Stimulated activated CD4-positive, alpha-beta T cell treated with anti-CD3 and anti-CD28 coated beads, Interleukin-12 subunit alpha, Interleukin-12 subunit beta, amount 100 ng/mL, for 48 hours (primary cell): ENCODE results near the gene ACOT7.
"Not testable (repeated sequence)": the region's sequence is repeated elsewhere in the genome, so short reads cannot be mapped to it uniquely, and the experiment has no call there.

ENCODE experiments used
- DNase-seq, 3 donors: peaks; one replicate each; pipeline ENCODE4 v3.0.0-alpha.2; 2020; ENCODE audit warnings: low read depth in 2 of 3, low spot score in 1 of 3

ACOT7 gene

DNA sequence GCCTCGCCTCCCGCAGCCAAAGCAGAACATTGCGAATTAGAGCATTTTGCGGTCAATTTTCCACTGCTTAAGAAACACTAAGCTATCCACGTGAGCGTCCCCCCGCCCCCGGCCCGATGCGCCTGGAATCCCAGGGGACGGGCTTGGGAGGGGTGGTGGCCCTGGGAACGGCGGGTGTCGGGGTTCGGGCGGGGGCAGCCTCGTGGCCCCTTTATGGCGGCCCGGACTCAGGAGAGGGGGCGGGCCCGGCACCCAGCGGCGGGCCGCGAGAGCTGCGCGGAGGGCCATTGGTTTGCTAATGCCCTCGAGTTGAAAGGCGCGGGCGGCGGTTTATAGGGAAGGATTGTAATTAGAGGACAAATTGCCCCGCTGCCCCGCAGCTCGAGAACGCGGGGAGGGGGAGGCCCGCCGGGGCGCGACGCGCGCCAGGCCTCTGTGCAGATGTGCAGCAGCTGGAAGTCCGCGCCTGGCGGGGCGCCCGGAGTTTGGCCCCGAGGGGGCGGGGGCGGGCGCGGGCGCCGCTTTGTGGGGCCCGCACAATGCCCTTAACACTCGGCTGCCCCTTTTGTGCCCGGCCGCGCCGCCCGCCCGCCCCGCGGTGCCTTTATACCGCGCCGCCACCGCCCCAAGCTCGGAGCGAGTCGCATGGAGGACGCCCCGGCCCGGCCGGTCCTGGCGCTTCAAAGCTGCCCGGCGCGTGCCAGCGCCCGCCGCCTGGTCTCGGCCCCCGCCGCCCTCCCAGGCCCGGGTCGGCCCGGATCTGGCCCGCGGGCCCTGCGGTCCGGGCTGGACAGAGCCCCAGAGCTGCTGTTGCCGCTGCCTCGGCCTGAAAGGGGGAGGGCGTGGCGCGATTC, 151.5 kb downstream of the ACOT7 start:
- DNase-seq: no peak

DNA sequence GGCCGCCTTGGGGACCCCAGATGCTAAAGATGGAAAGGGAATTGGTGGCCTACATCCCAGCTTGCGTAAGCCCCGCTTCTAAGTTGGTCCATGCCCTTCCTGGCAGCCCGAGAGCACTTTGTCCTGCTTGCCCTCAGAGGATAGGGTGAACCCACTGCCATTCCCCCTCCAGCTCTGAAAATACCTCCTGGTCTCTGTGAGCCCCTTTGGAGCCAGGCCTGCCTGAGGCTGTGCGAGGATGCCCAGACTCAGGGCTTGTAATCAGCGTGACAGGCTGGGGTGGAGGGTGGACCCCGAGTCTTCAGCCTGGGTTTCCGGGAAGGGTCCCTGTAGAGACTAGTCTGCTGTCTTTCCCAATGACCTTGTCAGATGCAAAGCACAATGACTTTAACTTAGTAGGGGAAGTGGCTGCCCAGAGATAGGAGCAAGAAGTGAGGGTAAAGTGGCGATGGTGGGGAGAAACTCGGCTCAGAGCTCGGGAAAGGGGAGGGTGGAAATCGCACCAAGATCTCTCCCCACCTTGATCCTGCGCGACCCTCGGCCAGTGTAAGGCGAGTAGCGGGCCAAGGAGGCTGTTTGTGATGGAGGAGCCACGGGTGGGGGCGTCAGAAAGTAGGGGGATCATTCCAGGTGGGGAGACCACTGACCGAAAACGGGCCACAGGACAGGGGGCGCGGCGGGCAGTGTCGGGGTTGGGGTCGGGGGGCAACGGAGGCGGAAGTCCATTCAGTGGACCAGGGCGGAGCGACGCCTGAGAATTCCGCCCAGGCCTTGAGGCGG, 152.3 kb downstream of the ACOT7 start:
- DNase-seq: no peak

DNA sequence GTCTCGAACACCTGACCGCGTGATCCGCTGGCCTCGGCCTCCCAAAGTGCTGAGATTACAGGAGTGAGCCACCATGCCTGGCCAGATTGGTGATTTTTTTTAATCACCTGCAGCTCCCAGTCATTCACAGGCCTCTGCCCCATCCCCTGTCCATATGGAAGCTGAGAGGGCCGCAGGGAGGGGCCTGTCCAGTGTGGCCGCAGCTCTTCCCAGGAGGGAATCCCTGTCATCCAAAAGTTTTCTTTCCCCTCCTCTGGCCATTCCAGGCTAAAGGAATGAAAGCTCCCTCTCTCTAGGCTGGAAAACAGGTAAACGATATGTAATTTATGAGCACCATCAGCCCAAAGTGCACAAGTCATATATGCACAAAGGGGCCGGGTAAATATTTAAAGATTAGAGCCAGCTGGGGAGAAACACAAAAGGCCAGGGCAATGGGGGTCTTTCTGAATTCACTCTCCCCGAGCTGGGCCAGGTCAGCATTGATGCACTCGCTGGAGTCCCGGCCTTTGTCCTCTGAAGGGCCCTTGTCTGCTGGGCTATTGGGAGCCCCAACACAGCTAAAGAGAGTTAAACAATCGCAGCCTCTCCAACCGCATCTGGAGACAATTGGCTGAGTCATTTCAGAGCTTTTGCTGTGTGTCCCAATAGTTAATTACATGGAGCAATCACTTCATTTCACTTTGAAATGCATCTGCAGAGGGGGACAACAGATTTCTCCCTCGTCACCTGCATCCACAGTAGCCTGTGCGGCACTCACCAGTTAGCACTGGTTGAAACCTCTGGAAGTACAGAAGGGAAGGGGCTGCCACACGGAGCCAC, 153.4 kb downstream of the ACOT7 start:
- no peak for DNase-seq

DNA sequence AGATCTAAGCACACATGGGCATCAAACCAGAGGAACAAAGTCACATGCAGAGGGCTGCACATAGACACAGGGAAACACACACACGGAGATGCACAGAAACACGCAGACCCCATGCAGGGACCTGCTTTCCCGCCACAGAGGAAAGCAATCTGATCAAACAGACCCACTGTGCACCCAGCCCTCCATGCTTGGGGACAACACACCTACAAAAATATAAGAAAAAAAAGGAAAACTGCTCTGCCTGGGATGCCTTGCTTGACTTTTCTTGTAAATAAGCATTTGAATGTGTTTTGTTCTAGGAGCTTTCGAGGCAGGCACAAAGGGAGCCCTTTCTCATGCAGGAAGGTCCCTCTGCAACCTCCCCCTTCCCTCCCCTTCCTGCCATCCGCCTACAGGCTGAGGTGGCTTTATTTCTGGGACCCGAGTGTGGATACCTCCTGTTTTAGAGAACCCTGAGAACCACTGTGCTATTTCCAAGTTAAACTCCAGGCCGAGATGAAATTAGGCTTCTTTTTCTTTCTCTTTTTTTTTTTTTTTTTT, 154.3 kb downstream of the ACOT7 start:
- no peak for DNase-seq

DNA sequence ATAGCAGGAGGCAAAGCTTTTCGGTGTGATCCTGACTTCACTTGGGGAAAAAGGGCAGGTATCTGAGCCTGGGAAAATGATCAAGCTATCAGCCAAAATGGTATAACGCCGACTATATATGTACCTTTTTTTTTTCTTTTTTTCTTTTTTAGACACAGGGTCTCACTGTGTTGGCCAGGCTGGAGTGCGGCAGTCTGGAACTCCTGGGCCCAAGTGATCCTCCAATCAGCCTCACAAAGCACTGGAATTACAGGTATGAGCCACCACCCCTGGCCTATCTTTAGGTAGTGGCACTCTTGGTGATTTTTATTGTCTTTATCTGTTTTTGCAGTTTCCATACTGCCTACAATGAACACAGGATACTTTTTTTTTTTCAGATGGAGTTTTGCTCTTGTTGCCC, 156.5 kb downstream of the ACOT7 start:
- DNase-seq: no peak

DNA sequence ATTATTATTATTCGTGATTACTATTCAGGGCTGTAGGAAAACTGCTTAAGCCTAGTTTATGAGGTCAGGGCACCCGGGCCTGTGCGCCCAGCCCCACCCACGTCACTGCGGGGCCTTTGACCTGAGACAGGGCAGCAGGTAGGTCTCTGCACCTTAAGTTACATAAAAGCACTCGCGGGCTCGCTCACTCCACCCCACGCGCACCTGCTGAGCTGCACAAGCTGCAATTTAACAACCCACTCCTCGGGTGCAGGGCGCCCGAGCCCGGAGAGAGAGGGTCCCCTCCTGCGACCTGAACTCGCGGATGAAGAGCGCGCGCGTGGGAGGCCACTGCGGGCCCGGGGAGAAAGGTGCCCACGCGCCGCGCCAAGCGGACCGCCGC, 158.3 kb downstream of the ACOT7 start:
- DNase-seq: no peak

DNA sequence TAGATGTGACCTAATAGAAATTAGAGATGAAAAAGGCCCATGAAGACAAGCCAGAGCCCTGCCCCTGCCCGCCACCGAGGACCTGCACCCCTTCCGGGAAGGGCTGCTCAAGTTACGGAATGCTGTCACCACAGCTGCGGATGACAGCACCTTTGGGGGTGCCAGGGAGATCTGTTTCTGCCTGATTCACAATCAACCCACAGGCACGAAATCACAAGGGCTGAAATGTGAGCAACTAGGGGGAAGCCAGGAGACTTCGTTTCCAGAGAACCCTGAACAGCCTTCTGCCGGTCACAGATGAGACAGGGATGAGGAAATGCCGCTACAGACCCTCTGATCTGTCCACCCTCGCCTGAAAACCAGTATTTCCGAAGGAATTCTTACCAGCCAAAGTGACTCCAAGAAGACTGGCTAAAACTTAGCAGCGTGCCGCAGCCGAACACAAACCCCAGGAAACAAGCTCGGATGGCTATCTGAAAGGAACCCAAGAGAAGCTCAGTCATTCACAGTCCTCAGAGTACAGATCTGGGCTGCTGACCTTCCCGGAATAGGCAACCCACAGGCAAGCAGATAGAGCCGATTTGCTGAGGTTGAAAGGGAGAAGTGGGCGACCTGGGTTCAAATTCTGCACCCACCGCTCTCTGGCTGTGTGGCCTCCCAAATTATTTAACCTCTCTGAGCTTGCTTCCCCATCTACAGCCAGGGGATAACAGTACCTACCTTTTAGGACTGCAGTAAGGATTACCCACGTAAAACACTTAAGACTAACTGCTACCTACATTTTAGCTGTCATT, 158.9 kb downstream of the ACOT7 start:
- DNase-seq: no peak

DNA sequence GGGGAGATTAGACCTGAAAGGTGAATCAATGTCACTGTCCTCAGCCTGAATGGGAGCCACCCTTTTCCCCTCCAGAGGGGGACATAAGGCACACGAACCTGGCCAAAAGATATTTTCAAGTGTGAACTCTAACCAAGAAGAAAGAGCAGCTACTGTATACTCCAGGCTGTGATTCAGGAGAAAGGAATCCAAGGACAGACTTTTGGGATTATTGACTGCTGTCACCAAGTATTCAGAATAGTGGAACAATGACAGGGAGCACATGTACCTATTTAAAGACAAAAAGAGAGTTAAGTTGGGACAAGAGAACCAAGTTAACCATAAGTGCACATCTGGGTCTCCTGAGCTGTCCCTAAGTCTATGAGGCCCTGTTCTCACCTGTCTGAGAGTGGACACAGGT, 160.2 kb downstream of the ACOT7 start:
- DNase-seq: no peak

DNA sequence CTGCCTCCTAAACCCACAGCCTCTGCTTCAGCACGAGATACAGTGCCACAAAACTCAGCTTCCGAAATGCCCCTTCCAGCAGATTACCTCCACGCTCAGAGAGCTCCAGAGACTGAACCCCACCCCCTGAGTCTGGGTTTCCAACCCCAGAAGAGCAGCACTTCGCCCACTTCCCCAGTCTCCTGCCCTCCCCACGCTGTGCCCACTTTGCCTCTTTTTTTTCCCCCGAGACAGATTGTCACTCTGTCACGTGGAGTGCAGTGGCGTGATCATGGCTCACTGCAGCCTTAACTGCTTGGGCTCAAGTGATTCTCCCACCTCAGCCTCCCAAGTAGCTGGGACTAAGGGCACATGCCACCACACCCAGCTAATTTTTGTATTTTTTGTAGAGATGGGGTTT, 167.9 kb downstream of the ACOT7 start:
- no peak for DNase-seq

DNA sequence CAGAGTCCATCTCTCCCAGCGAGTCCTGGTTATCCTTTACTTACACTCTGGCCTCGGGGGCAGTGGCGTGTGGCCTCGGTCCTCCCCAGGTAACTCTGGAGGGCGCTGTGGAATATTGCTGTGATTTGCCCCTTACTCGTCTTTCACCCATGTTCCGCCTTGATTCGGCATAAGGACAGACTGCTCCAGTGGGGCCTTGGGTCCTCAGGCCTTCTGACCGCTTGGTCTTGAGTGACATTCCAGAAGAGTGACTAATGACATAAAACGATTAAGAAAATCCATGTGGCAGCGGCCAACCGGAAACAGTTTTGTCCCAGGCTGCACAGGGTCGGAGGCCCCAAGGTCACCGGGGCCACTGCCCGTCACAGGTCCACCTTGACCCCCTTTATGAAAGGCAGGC, 168.8 kb downstream of the ACOT7 start:
- no peak for DNase-seq

DNA sequence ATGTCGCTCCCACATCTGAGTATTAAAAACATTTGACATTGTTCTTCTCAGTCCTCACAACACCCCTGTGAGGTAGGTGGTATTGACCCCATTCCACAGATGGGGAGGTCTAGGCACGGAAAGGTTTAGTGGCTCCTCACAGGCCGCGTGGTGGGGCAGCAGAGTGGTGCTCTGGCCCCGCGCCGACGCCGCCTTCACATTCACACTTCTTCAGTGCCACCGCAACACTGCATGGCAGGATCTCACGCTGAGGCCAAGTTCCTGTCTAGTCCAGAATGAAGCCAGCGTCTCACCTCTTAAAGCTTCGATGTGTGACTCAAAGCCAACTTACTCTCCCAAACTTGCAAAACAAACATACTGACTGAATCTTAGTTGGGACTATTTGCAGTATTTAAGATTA, 169.9 kb downstream of the ACOT7 start:
- no peak for DNase-seq

DNA sequence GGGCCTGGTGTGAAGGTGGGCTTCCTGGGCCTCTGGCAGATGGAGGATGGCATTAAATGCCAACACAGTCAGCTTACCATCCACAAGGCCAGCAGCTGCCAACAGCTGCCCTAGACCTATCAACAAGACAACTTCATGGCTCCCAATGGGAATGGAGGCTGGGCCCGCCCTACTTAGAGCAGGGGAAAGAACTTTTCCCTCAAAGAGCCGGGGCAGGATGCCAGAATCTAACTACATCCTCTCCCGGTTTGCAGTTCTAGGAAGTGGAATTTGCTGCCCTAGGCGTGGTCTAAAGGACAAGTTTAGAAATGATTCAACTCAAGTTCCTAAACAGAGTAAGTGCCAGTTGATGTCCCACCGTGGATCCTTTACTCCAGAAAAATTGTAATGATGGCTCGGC, 170.9 kb downstream of the ACOT7 start:
- DNase-seq: no peak

DNA sequence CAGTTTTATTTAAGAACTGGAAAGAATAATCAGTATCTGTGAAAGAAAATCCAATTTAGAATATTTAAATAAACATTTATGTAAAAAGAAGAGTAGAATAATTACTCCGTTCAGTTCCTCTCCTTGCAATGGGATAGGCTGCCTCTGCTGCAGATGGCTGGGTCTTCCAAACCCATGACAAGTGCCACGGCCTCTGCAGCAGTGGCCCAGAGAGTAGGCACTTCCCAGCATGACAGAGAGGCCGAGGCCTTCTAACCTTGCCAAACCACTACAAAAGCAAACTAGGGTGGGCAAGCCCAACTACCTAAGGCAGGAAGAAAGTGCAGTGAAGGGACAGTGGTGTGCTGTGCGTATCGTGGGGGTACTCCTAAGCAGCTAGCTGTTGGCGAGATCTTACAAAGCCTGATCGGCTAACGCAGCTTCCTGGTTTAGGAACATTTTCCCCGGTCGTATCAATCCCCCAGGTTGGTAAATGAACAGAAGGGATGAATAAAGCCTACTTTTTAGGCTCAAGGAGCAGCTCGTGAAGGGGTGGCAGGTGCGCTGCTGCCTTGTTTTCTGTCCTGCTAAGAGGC, 172.3 kb downstream of the ACOT7 start:
- DNase-seq: no peak

DNA sequence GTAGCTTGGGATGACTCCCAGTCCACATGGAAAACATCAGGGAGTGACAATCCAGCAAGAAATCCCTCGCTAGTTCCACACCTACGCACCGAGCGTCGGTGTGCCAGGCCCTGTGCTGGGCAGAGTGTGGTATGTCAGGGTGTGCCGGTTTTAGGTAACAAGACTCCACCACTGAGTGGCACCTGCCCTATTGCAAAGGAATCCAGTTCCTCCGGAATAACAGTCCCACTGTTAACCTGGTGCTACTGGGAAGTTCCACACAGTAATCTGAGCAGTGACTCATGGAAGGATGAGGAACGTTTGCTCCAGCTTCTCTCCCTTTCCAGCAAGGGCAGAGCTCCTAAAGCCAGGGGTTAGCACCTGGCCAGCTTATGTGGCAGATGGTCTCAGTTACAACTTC, 173.3 kb downstream of the ACOT7 start:
- no peak for DNase-seq

DNA sequence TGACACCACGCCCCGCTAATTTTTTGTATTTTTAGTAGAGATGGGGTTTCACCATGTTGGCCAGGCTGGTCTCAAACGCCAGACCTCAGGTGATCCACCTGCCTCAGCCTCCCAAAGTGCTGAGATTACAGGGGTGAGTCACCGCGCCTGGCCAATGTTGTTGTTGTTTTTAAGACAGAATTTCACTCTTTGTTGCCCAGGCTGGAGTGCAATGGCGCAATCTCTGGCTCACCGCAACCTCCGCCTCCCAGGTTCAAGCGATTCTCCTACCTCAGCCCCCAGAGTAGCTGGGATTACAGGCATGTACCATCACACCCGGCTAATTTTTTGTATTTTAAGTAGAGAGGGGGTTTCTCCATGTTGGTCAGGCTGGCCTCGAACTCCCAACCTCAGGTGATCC, 173.9 kb downstream of the ACOT7 start:
- not testable (repeated sequence) for DNase-seq

DNA sequence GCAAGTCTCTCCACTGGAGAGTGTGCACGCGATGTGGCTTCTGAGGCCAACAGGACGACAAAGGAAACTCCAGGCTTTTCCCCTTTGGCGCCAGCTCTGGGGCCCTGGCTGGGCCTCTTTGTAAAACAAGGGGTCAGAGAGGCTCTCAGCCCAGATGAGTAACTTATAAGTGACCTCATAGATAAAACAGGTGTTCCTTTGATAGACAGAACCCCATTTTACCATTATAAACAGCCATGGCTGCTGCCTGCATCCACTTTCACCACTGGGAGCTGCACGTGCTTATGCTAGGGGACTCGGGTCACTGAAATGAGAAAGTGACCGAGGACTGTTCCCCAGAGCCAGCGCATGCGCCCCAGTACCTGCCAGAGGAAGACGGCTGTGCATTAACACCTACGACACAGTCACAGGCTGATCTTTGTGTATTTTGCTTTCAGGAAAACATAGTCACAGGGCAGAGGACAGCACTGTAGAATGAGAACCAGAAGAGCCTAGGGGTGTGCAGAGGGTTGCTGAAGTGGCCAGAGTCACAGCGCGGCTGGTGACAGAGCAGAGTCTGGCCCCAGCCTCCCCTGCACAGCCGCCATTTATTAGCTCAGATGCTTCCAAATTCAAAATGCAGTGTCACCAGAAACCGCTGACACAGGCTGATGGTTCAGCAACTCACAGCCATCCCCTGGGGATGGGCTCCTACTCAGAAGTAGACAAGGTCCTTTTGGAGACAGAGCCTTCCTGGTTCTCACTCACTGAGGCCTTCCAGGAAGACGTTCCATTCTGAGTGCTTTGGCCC, 175.0 kb downstream of the ACOT7 start:
- no peak for DNase-seq
